ENCODE measurements around the gene PASK. TPM values are rescaled to one million over a fixed set of nuclear protein-coding genes. Genes with fewer than 3 reads are reported as not detected.
A peak's percentile ranks its signal among the peaks of the same experiment; 100 is the strongest.

PASK gene
- total and polyA plus RNA-seq, 12 donors, result 0.72 to 8.9 (median 3.6) TPM

DNA sequence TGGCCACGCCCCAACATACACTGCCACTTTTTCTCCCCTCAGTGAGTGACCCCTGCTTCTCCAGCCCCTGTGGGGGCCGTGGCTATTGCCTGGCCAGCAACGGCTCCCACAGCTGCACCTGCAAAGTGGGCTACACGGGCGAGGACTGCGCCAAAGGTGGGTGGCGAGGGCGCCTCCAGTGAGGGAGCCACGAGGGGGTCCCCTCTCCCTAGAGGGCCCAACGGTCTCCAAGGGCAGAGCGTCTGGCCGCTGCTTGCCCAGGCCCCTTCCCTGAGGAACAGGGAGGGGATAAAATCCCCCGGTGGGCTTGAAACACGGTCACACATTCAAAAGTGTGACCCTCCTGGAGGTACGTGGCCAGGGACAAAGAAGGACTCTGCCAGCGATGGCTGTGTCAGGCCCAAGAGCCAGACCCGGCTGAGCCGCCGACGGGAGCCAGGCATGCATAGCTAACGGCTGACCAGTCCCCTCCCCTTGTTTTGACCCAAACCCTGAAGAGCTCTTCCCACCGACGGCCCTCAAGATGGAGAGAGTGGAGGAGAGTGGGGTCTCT, 84.4 kb downstream of the PASK start:
- no peak overlapping the region for H3K27ac ChIP-seq
- intact Hi-C loops (cut with DNase I), result loop anchor here in 1 of 2 donors (10.0 kb wide), 1 partner anchor 210 kb away; no protein-coding TSS in a partner anchor
- H3K4me1 ChIP-seq (replicated peaks in 1 of 2), result peaks cover 0 to 4% of the 10 kb centered on the region in 2 donors
- no peaks in the 10 kb centered on the region for H3K27me3 ChIP-seq
- no peak overlapping the region for H3K4me3 ChIP-seq
- no peak for TF ChIP-seq POLR2A (IDR thresholded peaks at IDR 0.05)
- WGBS, 4 donors, result 92 to 95% (median 93%) methylated on average over 13 to 23 of the region's 23 CpGs
- no peaks in the 10 kb centered on the region for H3K9me3 ChIP-seq (replicated peaks in 1 of 3)
- DNase-seq, result peak in 1 of 7 donors; percentile 48
- H3K36me3 ChIP-seq (replicated peaks in 1 of 2), result no peaks in the 10 kb centered on the region

DNA sequence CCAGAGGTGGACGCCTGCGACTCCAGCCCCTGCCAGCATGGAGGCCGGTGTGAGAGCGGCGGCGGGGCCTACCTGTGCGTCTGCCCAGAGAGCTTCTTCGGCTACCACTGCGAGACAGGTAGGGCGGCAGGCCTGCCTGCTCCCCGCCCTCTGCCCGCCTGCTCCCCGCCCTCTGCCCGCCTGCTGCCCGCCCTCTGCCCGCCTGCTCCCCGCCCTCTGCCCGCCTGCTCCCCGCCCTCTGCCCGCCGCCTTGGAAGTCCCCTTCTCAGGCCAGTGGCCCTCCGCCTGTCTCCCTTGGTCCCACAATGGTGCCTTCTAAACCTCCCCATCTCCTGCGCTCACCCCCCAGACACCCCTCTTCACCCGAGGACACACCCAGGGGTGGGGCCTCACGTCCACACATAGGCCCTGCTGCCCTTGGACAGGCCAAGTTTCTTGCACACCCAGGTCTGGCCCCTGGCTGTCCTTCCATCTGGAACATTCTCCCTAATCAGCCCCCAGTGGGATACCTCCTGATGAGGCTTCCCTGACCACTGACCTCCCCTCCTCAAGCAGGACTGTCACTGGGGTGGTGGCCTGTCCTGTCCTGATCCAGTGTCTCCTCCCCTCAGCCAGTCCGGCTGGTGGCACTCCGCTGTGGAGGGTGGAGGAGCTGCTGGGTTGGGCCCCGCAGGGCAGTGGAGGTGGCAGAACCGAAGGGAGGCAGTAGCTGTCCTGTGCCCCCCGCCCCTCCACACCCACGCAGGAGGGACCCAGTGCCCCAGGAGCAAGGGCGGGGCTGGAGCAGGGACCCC, 85.1 kb downstream of the PASK start:
- H3K27me3 ChIP-seq, result no peaks in the 10 kb centered on the region
- no peak overlapping the region for H3K27ac ChIP-seq
- H3K4me3 ChIP-seq, result peak overlapping the region in 1 of 4 donors; percentile 36
- H3K9me3 ChIP-seq (replicated peaks in 1 of 3), result no peaks in the 10 kb centered on the region
- H3K4me1 ChIP-seq (replicated peaks in 1 of 2), result peaks cover 0 to 4% of the 10 kb centered on the region in 2 donors
- WGBS, 4 donors, result 20 to 56% (median 33%) methylated on average over 1 to 32 of the region's 32 CpGs
- H3K36me3 ChIP-seq (replicated peaks in 1 of 2), result no peaks in the 10 kb centered on the region
- intact Hi-C loops (cut with DNase I), result loop anchor here in 1 of 2 donors (10.0 kb wide), 1 partner anchor 209 kb away; no protein-coding TSS in a partner anchor
- peak in 6 of 7 donors; percentile 42 to 69 (median 52) for DNase-seq
- no peak for TF ChIP-seq POLR2A (IDR thresholded peaks at IDR 0.05)
- TF ChIP-seq, protein P1, sequence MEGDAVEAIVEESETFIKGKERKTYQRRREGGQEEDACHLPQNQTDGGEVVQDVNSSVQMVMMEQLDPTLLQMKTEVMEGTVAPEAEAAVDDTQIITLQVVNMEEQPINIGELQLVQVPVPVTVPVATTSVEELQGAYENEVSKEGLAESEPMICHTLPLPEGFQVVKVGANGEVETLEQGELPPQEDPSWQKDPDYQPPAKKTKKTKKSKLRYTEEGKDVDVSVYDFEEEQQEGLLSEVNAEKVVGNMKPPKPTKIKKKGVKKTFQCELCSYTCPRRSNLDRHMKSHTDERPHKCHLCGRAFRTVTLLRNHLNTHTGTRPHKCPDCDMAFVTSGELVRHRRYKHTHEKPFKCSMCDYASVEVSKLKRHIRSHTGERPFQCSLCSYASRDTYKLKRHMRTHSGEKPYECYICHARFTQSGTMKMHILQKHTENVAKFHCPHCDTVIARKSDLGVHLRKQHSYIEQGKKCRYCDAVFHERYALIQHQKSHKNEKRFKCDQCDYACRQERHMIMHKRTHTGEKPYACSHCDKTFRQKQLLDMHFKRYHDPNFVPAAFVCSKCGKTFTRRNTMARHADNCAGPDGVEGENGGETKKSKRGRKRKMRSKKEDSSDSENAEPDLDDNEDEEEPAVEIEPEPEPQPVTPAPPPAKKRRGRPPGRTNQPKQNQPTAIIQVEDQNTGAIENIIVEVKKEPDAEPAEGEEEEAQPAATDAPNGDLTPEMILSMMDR (IDR thresholded peaks at IDR 0.05), result no peak

DNA sequence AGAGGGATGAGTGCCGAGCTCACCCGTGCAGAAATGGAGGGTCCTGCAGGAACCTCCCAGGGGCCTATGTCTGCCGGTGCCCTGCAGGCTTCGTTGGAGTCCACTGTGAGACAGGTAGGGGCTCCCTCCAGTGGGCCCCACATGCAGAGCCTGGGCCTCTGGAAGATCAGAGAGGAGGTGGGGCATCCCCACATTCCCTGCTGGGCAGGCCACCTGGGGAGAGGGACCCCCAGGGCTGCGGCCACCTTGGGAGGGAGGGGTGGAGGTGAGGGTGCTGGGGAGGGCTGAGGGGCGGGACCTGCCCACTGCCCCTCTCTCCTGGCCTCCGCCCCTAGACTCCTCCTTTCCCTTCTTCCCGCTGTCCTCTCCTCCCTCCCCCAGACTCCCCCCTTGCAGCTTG, 85.7 kb downstream of the PASK start:
- H3K4me1 ChIP-seq (replicated peaks in 1 of 2), result peaks cover 0 to 4% of the 10 kb centered on the region in 2 donors
- no peaks in the 10 kb centered on the region for H3K27me3 ChIP-seq
- H3K36me3 ChIP-seq (replicated peaks in 1 of 2), result no peaks in the 10 kb centered on the region
- no peak overlapping the region for H3K27ac ChIP-seq
- no peaks in the 10 kb centered on the region for H3K9me3 ChIP-seq (replicated peaks in 1 of 3)
- H3K4me3 ChIP-seq, result peak overlapping the region in 1 of 4 donors; percentile 36
- no peak for TF ChIP-seq POLR2A (IDR thresholded peaks at IDR 0.05)
- TF ChIP-seq, protein P1 (IDR thresholded peaks at IDR 0.05), result no peak
- intact Hi-C loops (cut with DNase I), result loop anchor here in 1 of 2 donors (10.0 kb wide), 1 partner anchor 209 kb away; no protein-coding TSS in a partner anchor
- 26 to 46% (median 30%) methylated on average over 6 to 8 of the region's 8 CpGs; no CpG with 5 or more reads in 1 of the 4 donors for WGBS, 4 donors
- peak in 5 of 7 donors; percentile 8 to 50 (median 21) for DNase-seq

DNA sequence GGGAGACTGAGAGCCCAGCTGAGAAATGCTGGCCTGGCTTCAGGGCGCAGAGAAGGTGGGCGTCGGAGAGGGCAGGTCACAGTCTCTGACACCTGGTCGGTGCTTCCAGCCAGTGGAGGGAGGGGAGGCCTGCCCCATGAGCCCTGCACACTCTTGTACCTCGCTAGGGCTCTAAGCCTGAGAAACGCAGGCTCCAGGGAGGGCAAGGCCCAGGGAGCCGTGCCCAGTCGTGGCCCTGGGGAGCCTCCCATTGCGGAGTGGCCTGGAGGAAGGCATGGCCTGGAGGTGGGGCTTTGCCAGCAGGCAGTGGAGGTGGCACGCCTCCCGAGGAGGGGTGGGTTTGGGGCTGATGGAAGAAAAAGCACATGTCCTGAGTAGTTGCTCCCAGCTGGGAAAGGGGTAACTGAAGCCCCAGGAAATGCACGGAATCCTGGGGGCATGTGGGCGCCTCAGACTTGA, 86.2 kb downstream of the PASK start:
- no peaks in the 10 kb centered on the region for H3K36me3 ChIP-seq (replicated peaks in 1 of 2)
- H3K4me3 ChIP-seq, result no peak overlapping the region
- H3K4me1 ChIP-seq (replicated peaks in 1 of 2), result peaks cover 0 to 4% of the 10 kb centered on the region in 2 donors
- H3K27me3 ChIP-seq, result no peaks in the 10 kb centered on the region
- DNase-seq, result peak in 6 of 7 donors; percentile 9 to 50 (median 33)
- no peaks in the 10 kb centered on the region for H3K9me3 ChIP-seq (replicated peaks in 1 of 3)
- TF ChIP-seq, protein P1 (IDR thresholded peaks at IDR 0.05), result no peak
- no peak for TF ChIP-seq POLR2A (IDR thresholded peaks at IDR 0.05)
- WGBS, 4 donors, result 44 to 61% (median 50%) methylated on average over 11 to 13 of the region's 13 CpGs
- intact Hi-C loops (cut with DNase I), result loop anchor here in 1 of 2 donors (10.0 kb wide), 1 partner anchor 208 kb away; no protein-coding TSS in a partner anchor
- H3K27ac ChIP-seq, result no peak overlapping the region
